Heart left ventricle (tissue), 16 donors: Measurements from ENCODE around the gene MRPL27. TPM values are rescaled to one million over a fixed set of nuclear protein-coding genes. Genes with fewer than 3 reads are reported as not detected.

ENCODE experiments used
- ATAC-seq, 4 donors: fragments of 200-7000 bp; cut with Tn5 transposase; one replicate each; pipeline ENCODE4 v1.9.1; 2020 to 2022; ENCODE audit warnings: moderate library complexity in 4 of 4, mild to moderate bottlenecking in 3 of 4, moderate number of reproducible peaks in 1 of 4
- DNase-seq, 5 donors: peaks; one replicate each; pipeline ENCODE4 v3.0.0-alpha.2; 2020
- H3K27ac ChIP-seq, 12 donors: fragments of 200-600 bp; sonication (generic) in 4 of 12; one replicate each; pipeline versions ENCODE4 v1.5.0 to v1.8.0; 2016 to 2022; ENCODE audit warnings: mild to moderate bottlenecking in 2 of 12
- H3K27me3 ChIP-seq, 9 donors: fragments of 200-600 bp; sonication (generic) in 2 of 9; one replicate each; pipeline versions ENCODE4 v1.5.1 to v1.8.0; 2016 to 2022; ENCODE audit warnings: mild to moderate bottlenecking in 3 of 9
- H3K36me3 ChIP-seq, 9 donors: fragments of 200-600 bp; sonication (generic) in 2 of 9; one replicate each; pipeline versions ENCODE4 v1.5.0 to v1.8.0; 2018 to 2022; ENCODE audit warnings: mild to moderate bottlenecking in 2 of 9
- H3K4me1 ChIP-seq, 12 donors: fragments of 200-600 bp; sonication (generic) in 4 of 12; one replicate each; pipeline versions ENCODE4 v1.5.0 to v1.8.0; 2016 to 2022; ENCODE audit warnings: mild to moderate bottlenecking in 3 of 12
- H3K4me3 ChIP-seq, 12 donors: fragments of 200-600 bp; sonication (generic) in 4 of 12; one replicate each; pipeline versions ENCODE4 v1.5.0 to v1.8.0; 2017 to 2022; ENCODE audit warnings: mild to moderate bottlenecking in 9 of 12, moderate library complexity in 4 of 12
- H3K9me3 ChIP-seq, 12 donors: fragments of 200-600 bp; sonication (generic) in 4 of 12; one replicate each; pipeline versions ENCODE4 v1.5.0 to v1.8.0; 2016 to 2022; ENCODE audit warnings: mild to moderate bottlenecking in 1 of 12
- CTCF ChIP-seq, 12 donors: fragments of 200-600 bp; sonication (generic) in 4 of 12; IDR thresholded peaks; one replicate each; pipeline versions ENCODE4 v1.5.0 to v1.8.0; 2018 to 2022; ENCODE audit warnings: antibody characterized with exemption in 12 of 12, mild to moderate bottlenecking in 5 of 12
- POLR2A ChIP-seq, 2 donors: fragments of 450-650 bp; IDR thresholded peaks; one replicate each; pipeline ENCODE4 v1.6.1; 2017; ENCODE audit warnings: antibody characterized with exemption in 2 of 2, mild to moderate bottlenecking in 2 of 2, moderate library complexity in 2 of 2
- WGBS, 4 donors: extraction: QIAGEN DNeasy Blood & Tissue Kit in 2 of 4; methylation state at CpG; one replicate each; pipeline versions ENCODE4 v1.1.5 to v1.1.7; 2013 to 2018; 5-methylcytosine and 5-hydroxymethylcytosine counted together
- intact Hi-C, 10 donors: fragments of 100-400 bp; cut with DNase I; formaldehyde crosslinking; loops; one replicate each; pipeline versions ENCODE4 v1.11.1 to v1.14.2; 2022
- polyA plus RNA-seq, 2 donors: library from polyadenylated mRNA; stranded (reverse); fragments of 200-250 nt; gene quantifications; one replicate each; pipeline ENCODE4 v1.2.3, GENCODE V29; 2013
- total RNA-seq, 9 donors: library from RNA; depleted of rRNA in 2 of 9; stranded (reverse); fragments of >200 nt in 2 of 9; fragmentation: NEBNext Ultra II Directional in 3 of 9; extraction: Animal tissue kit (Norgen Biotek cat#: 25700) in 3 of 9; gene quantifications; one replicate each; pipeline versions ENCODE4 v1.1.0 to v1.2.4, GENCODE V29; 2016 to 2023
- donor health status: ischemic (EF 13 %, LVEDD 7.1; RV severe dilation, severe dysfunction).
- donor health status: healthy with polysubstance abuse.
- donor health status: DM: no; HTN: yes; CAD: no.
- donor health status: DM: no; HTN: no; CAD: no.
- donor health status: ischemic (EF 25% LVEDD 6.9; RV normal size, moderate dysfunction).
- donor health status: ischemic (EF 25% LVEDD 5.7; RV mildly dilated, moderate dysfunction).
- donor health status: healthy.
- donor health status: DM: yes; HTN: yes; CAD: no.
- donor health status: ischemic (EF 35%, LVEDD 5.7; RV mildly dilated, moderate dysfunction).
- donor health status: nonischemic (EF 11% LVEDD 7.7; RV severe dilation, severe dysfunction).
- donor health status: DM: yes; HTN: yes; CAD: no.
- donor health status: PGD.
- donor health status: ischemic (EF 29% LVEDD 5.4; RV normal size, mild dysfunction).
- donor health status: nonischemic (EF 23%, LVEDD 6.1; RV moderate dilation, normal function).

Gene MRPL27
- total and polyA plus RNA-seq, 11 donors = 52.9 to 243 (median 74.5) TPM

GRCh38 chr17:50386510-50386909 lies 13.5 kb upstream of the MRPL27 start:
- no peak for DNase-seq
- Histone ChIP-seq H3K4me3 (no peak overlapping the region), H3K27ac (no peak overlapping the region), H3K36me3 (peaks cover 3 to 100% (median 99%) of the 10 kb centered on the region in 9 donors), H3K9me3 (no peaks in the 10 kb centered on the region), H3K27me3 (no peaks in the 10 kb centered on the region), H3K4me1 (peaks cover 0 to 5% (median 0%) of the 10 kb centered on the region in 12 donors)
- 64 to 77% (median 75%) methylated on average over 3 of the region's 3 CpGs for WGBS, 4 donors
- TF ChIP-seq POLR2A (IDR thresholded peaks at IDR 0.05) (no peak), CTCF (IDR thresholded peaks at IDR 0.05) (no peak)
- ATAC-seq = no peak
- intact Hi-C loops = no loop called here

GRCh38 chr17:50382931-50383330 lies 9.9 kb upstream of the MRPL27 start:
- TF ChIP-seq CTCF (IDR thresholded peaks at IDR 0.05) (no peak), POLR2A (IDR thresholded peaks at IDR 0.05) (no peak)
- H3K27me3 ChIP-seq = no peaks in the 10 kb centered on the region
- H3K9me3 ChIP-seq = no peaks in the 10 kb centered on the region
- H3K4me1 ChIP-seq = peaks cover 0 to 6% (median 0%) of the 10 kb centered on the region in 12 donors
- DNase-seq (no peak), ATAC-seq (no peak)
- no peak overlapping the region for H3K4me3 ChIP-seq
- H3K36me3 ChIP-seq = peaks cover 3 to 83% (median 72%) of the 10 kb centered on the region in 9 donors
- intact Hi-C loops = no loop called here
- 91 to 99% (median 94%) methylated on average over 10 to 12 of the region's 12 CpGs for WGBS, 4 donors
- H3K27ac ChIP-seq = no peak overlapping the region

GRCh38 chr17:50381920-50382319 lies 8.9 kb upstream of the MRPL27 start:
- intact Hi-C loops = no loop called here
- Histone ChIP-seq H3K4me1 (peaks cover 0 to 6% (median 0%) of the 10 kb centered on the region in 12 donors), H3K9me3 (no peaks in the 10 kb centered on the region), H3K27me3 (no peaks in the 10 kb centered on the region), H3K4me3 (no peak overlapping the region), H3K27ac (no peak overlapping the region), H3K36me3 (peaks cover 3 to 72% (median 62%) of the 10 kb centered on the region in 9 donors)
- TF ChIP-seq CTCF (IDR thresholded peaks at IDR 0.05) (no peak), POLR2A (IDR thresholded peaks at IDR 0.05) (no peak)
- DNase-seq (no peak), ATAC-seq (peak in 1 of 4 donors; percentile 13)
- WGBS, 4 donors = 30 to 48% (median 39%) methylated on average over 3 of the region's 3 CpGs

GRCh38 chr17:50381260-50381815 lies 8.4 kb upstream of the MRPL27 start:
- Histone ChIP-seq H3K4me3 (no peak overlapping the region), H3K27me3 (no peaks in the 10 kb centered on the region), H3K9me3 (no peaks in the 10 kb centered on the region), H3K27ac (no peak overlapping the region), H3K36me3 (peaks cover 3 to 67% (median 56%) of the 10 kb centered on the region in 9 donors), H3K4me1 (peaks cover 0 to 6% (median 0%) of the 10 kb centered on the region in 12 donors)
- DNase-seq (no peak), ATAC-seq (no peak)
- intact Hi-C loops = no loop called here
- TF ChIP-seq CTCF (IDR thresholded peaks at IDR 0.05) (no peak), POLR2A (IDR thresholded peaks at IDR 0.05) (no peak)
- WGBS, 4 donors = 89 to 92% (median 89%) methylated on average over 7 of the region's 7 CpGs
